ENCODE data around the gene RANGRF. TPM values are rescaled to one million over a fixed set of nuclear protein-coding genes. Genes with fewer than 3 reads are reported as not detected.
"Not testable (repeated sequence)": the region's sequence is repeated elsewhere in the genome, so short reads cannot be mapped to it uniquely, and the experiment has no call there.

RANGRF gene
- total RNA-seq = 18.9 TPM

- DNase-seq (ENCODE audit: low read depth in 2 of 3, low spot score in 2 of 3) = peak; percentile 53 to 86 (median 84)
Observed at GRCh38 chr17:8288336-8289102, at the start of gene RANGRF. Gene RANGRF (plus strand): TSS chr17:8288670. CDS start chr17:8288789, 119 bp downstream.

GRCh38 chr17:8243827-8244226 is 44.6 kb upstream of the RANGRF start:
- DNase-seq (ENCODE audit: low read depth in 2 of 3, low spot score in 2 of 3) = peak in 1 of 3 donors; percentile 21

- no peak for DNase-seq (ENCODE audit: low read depth in 2 of 3, low spot score in 2 of 3)
Observed at GRCh38 chr17:8244768-8245167, 43.7 kb upstream of the RANGRF start.

GRCh38 chr17:8248751-8249607 is 39.5 kb upstream of the RANGRF start, which contains the start of gene PFAS:
Gene PFAS (plus strand): TSS chr17:8249289. CDS start chr17:8253938, 4,649 bp downstream.
- peak; percentile 91 to 96 (median 96) for DNase-seq (ENCODE audit: low read depth in 2 of 3, low spot score in 2 of 3)

GRCh38 chr17:8249621-8250500 is 38.6 kb upstream of the RANGRF start:
- DNase-seq (ENCODE audit: low read depth in 2 of 3, low spot score in 2 of 3) = no peak

GRCh38 chr17:8251411-8251810 is 37.1 kb upstream of the RANGRF start:
- DNase-seq (ENCODE audit: low read depth in 2 of 3, low spot score in 2 of 3) = not testable (repeated sequence)

GRCh38 chr17:8253801-8254200 is 34.7 kb upstream of the RANGRF start:
- DNase-seq (ENCODE audit: low read depth in 2 of 3, low spot score in 2 of 3) = peak in 1 of 3 donors; percentile 13

GRCh38 chr17:8254881-8255280 is 33.6 kb upstream of the RANGRF start:
- no peak for DNase-seq (ENCODE audit: low read depth in 2 of 3, low spot score in 2 of 3)

GRCh38 chr17:8255499-8255898 is 33.0 kb upstream of the RANGRF start:
- no peak for DNase-seq (ENCODE audit: low read depth in 2 of 3, low spot score in 2 of 3)

- DNase-seq (ENCODE audit: low read depth in 2 of 3, low spot score in 2 of 3) = no peak
Observed at GRCh38 chr17:8256291-8256690, 32.2 kb upstream of the RANGRF start.

- DNase-seq (ENCODE audit: low read depth in 2 of 3, low spot score in 2 of 3) = no peak
Observed at GRCh38 chr17:8256691-8257090, 31.8 kb upstream of the RANGRF start.

- no peak for DNase-seq (ENCODE audit: low read depth in 2 of 3, low spot score in 2 of 3)
Observed at GRCh38 chr17:8257801-8258200, 30.7 kb upstream of the RANGRF start.

GRCh38 chr17:8264320-8264719 is 24.1 kb upstream of the RANGRF start:
- no peak for DNase-seq (ENCODE audit: low read depth in 2 of 3, low spot score in 2 of 3)

GRCh38 chr17:8264836-8265542 is 23.5 kb upstream of the RANGRF start:
- DNase-seq (ENCODE audit: low read depth in 2 of 3, low spot score in 2 of 3) = no peak

GRCh38 chr17:8266648-8267479 is 21.6 kb upstream of the RANGRF start:
- no peak for DNase-seq (ENCODE audit: low read depth in 2 of 3, low spot score in 2 of 3)

GRCh38 chr17:8267480-8268147 is 20.9 kb upstream of the RANGRF start:
- DNase-seq (ENCODE audit: low read depth in 2 of 3, low spot score in 2 of 3) = no peak

GRCh38 chr17:8268550-8269298 is 19.7 kb upstream of the RANGRF start:
- no peak for DNase-seq (ENCODE audit: low read depth in 2 of 3, low spot score in 2 of 3)

- no peak for DNase-seq (ENCODE audit: low read depth in 2 of 3, low spot score in 2 of 3)
Observed at GRCh38 chr17:8272421-8272820, 16.0 kb upstream of the RANGRF start.
